ENCODE results near the gene STRN3. TPM values are rescaled to one million over a fixed set of nuclear protein-coding genes. Genes with fewer than 3 reads are reported as not detected.

Gene STRN3
- total and polyA plus RNA-seq, 2 experiments from 2014 or later, result 10.1 to 53.8 TPM

- no peaks in the 10 kb centered on the region for H3K4me1 ChIP-seq (ENCODE audit: insufficient read depth)
- no peaks in the 10 kb centered on the region for H3K79me2 ChIP-seq
- no peaks in the 10 kb centered on the region for H3K27me3 ChIP-seq
- DNase-seq (ENCODE audit: low spot score), result no peak
- H3K9me2 ChIP-seq (replicated peaks; ENCODE audit: insufficient read depth), result no peaks in the 10 kb centered on the region
- H2AFZ ChIP-seq, result no peak overlapping the region
- no peak for TF ChIP-seq EZH2phosphoT487 (IDR thresholded peaks at IDR 0.05; ENCODE audit: low read depth, severe bottlenecking, unreplicated experiment)
- no peak for TF ChIP-seq EZH2 (IDR thresholded peaks at IDR 0.05; ENCODE audit: borderline replicate concordance)
- TF ChIP-seq CTCF (IDR thresholded peaks at IDR 0.05; ENCODE audit: poor library complexity), result no peak
- H3K27ac ChIP-seq, result no peak overlapping the region
- no peak overlapping the region for H3K4me3 ChIP-seq
- H3K9me3 ChIP-seq (ENCODE audit: low read depth), result no peaks in the 10 kb centered on the region
- no peaks in the 10 kb centered on the region for H3K36me3 ChIP-seq (replicated peaks; ENCODE audit: insufficient read depth, low read depth)
- no peak overlapping the region for H3K4me2 ChIP-seq
- no peaks in the 10 kb centered on the region for H4K20me1 ChIP-seq (ENCODE audit: insufficient read depth, poor library complexity, severe bottlenecking)
Measured at GRCh38 chr14:30853946-30854345, 172.2 kb downstream of the STRN3 start.

DNA sequence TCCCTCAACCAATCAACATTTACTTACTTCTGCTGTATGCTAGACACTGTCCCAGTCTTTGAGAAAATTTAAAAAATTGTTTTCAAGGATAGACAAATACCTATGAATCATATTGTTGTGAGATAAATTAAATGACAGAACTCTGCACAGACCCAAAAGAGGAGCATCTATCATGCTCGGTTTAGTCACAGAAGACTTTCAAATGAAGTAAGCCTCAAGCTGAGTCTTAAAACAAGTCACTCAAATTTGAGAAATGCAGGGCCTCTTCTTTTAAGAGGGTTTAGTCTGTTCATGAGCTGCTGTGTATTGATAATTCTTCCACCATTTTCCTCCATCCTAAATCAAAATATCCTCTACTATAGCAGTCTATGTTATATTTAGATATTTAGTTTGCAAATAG is 176.2 kb downstream of the STRN3 start:
- Histone ChIP-seq H4K20me1 (ENCODE audit: insufficient read depth, poor library complexity, severe bottlenecking) (no peaks in the 10 kb centered on the region), H3K4me2 (no peak overlapping the region), H2AFZ (no peak overlapping the region), H3K9me3 (ENCODE audit: low read depth) (no peaks in the 10 kb centered on the region), H3K27ac (no peak overlapping the region), H3K79me2 (no peaks in the 10 kb centered on the region), H3K4me3 (no peak overlapping the region), H3K4me1 (ENCODE audit: insufficient read depth) (no peaks in the 10 kb centered on the region), H3K9me2 (replicated peaks; ENCODE audit: insufficient read depth) (no peaks in the 10 kb centered on the region), H3K36me3 (replicated peaks; ENCODE audit: insufficient read depth, low read depth) (no peaks in the 10 kb centered on the region), H3K27me3 (no peaks in the 10 kb centered on the region)
- DNase-seq (ENCODE audit: low spot score), result no peak
- 89% methylated on average over 1 of the region's 1 CpG for WGBS (ENCODE audit: low lambda C conversion rate, missing lambda C conversion rate)
- TF ChIP-seq EZH2 (IDR thresholded peaks at IDR 0.05; ENCODE audit: borderline replicate concordance) (no peak), EZH2phosphoT487 (IDR thresholded peaks at IDR 0.05; ENCODE audit: low read depth, severe bottlenecking, unreplicated experiment) (no peak), CTCF (IDR thresholded peaks at IDR 0.05; ENCODE audit: poor library complexity) (no peak)

- TF ChIP-seq EZH2 (IDR thresholded peaks at IDR 0.05; ENCODE audit: borderline replicate concordance), result no peak
Measured at GRCh38 chr14:30849354-30849753, 176.8 kb downstream of the STRN3 start.

DNA sequence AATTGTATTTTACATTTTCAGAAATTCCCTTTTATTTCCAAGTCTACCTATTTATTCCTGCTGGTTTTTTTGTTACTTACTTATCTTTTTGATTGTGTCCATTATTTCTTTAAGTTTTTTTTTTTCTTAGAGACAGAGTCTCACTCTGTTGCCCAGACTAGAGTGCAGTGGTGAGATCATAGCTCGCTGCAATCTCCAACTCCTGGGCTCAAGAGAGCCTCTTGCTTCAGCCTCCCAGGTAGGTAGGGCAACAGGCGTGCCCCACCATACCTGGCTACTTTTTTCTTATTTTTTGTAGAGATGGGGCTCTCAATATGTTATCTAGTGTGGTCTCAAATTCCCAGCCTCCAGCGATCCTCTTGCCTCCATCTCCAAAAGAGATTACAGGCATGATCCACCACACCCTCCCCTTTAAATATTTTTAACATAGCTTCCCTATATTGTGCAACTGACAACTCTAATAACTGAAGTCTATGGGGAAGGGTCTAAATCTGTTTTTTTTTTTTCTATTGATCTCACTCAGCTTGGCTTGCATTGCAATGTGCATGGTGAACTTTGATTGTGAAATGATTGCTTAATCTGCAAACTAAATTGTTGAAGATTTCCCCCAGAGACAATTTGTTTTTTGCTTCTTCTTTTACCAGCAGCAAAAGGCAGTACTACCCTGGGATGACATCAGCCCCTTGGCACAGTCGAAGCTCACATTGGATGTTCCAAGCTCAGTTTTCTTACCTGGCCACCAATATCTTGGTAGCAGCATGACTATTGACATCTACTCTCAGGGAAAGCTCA is 177.5 kb downstream of the STRN3 start:
- no peak overlapping the region for H3K27ac ChIP-seq
- H3K36me3 ChIP-seq (replicated peaks; ENCODE audit: insufficient read depth, low read depth), result no peaks in the 10 kb centered on the region
- DNase-seq (ENCODE audit: low spot score), result no peak
- no peak for TF ChIP-seq EZH2phosphoT487 (IDR thresholded peaks at IDR 0.05; ENCODE audit: low read depth, severe bottlenecking, unreplicated experiment)
- TF ChIP-seq EZH2 (IDR thresholded peaks at IDR 0.05; ENCODE audit: borderline replicate concordance), result no peak
- TF ChIP-seq CTCF (IDR thresholded peaks at IDR 0.05; ENCODE audit: poor library complexity), result no peak
- no peak overlapping the region for H3K4me2 ChIP-seq
- no peaks in the 10 kb centered on the region for H4K20me1 ChIP-seq (ENCODE audit: insufficient read depth, poor library complexity, severe bottlenecking)
- no peak overlapping the region for H3K4me3 ChIP-seq
- H3K27me3 ChIP-seq, result no peaks in the 10 kb centered on the region
- H3K79me2 ChIP-seq, result no peaks in the 10 kb centered on the region
- WGBS (ENCODE audit: low lambda C conversion rate, missing lambda C conversion rate), result 94% methylated on average over 4 of the region's 4 CpGs
- H3K9me2 ChIP-seq (replicated peaks; ENCODE audit: insufficient read depth), result no peaks in the 10 kb centered on the region
- no peaks in the 10 kb centered on the region for H3K9me3 ChIP-seq (ENCODE audit: low read depth)
- no peaks in the 10 kb centered on the region for H3K4me1 ChIP-seq (ENCODE audit: insufficient read depth)
- H2AFZ ChIP-seq, result no peak overlapping the region

More at GRCh38 chr14:30849354-30849753, 176.8 kb downstream of the STRN3 start:
- H3K9me3 ChIP-seq (ENCODE audit: low read depth), result no peaks in the 10 kb centered on the region
- H3K36me3 ChIP-seq (replicated peaks; ENCODE audit: insufficient read depth, low read depth), result no peaks in the 10 kb centered on the region
- no peaks in the 10 kb centered on the region for H3K9me2 ChIP-seq (replicated peaks; ENCODE audit: insufficient read depth)
- H3K4me2 ChIP-seq, result no peak overlapping the region
- H3K4me1 ChIP-seq (ENCODE audit: insufficient read depth), result no peaks in the 10 kb centered on the region
- no peaks in the 10 kb centered on the region for H4K20me1 ChIP-seq (ENCODE audit: insufficient read depth, poor library complexity, severe bottlenecking)
- WGBS (ENCODE audit: low lambda C conversion rate, missing lambda C conversion rate), result 97% methylated on average over 1 of the region's 1 CpG
- no peak overlapping the region for H3K27ac ChIP-seq
- no peak overlapping the region for H3K4me3 ChIP-seq
- H3K27me3 ChIP-seq, result no peaks in the 10 kb centered on the region
- no peaks in the 10 kb centered on the region for H3K79me2 ChIP-seq
- DNase-seq (ENCODE audit: low spot score), result no peak
- H2AFZ ChIP-seq, result no peak overlapping the region
